ENCODE results near the gene SPCS3. TPM values are rescaled to one million over a fixed set of nuclear protein-coding genes. Genes with fewer than 3 reads are reported as not detected.

SPCS3 gene
- total and polyA plus RNA-seq, 7 donors = 6.6 to 119 (median 80.9) TPM

GRCh38 chr4:176380352-176381157, 60.8 kb downstream of the SPCS3 start:
- TF ChIP-seq POLR2AphosphoS5 (IDR thresholded peaks at IDR 0.05) = no peak
- TF ChIP-seq CTCF (IDR thresholded peaks at IDR 0.05) = no peak
- no peak for TF ChIP-seq EP300 (IDR thresholded peaks at IDR 0.05)
- TF ChIP-seq POLR2A (IDR thresholded peaks at IDR 0.05) = no peak
- no peak overlapping the region for H3K4me3 ChIP-seq

More at GRCh38 chr4:176380352-176381157, 60.8 kb downstream of the SPCS3 start:
- Histone ChIP-seq H3K4me1 (no peaks in the 10 kb centered on the region), H3K9me3 (no peaks in the 10 kb centered on the region), H3K27ac (no peak overlapping the region), H3K36me3 (no peaks in the 10 kb centered on the region), H3K27me3 (no peaks in the 10 kb centered on the region)
- no peak for DNase-seq
- intact Hi-C loops (cut with DNase I) = no loop called here
- 39 to 69% methylated on average over 11 of the region's 11 CpGs for WGBS, 2 donors

Other genes starting within 250 kb of the SPCS3 start
- gene SPATA4, start 124.4 kb upstream of the SPCS3 start, total RNA-seq = 1 to 10 TPM in 1 of 4 donors, under 1 TPM in 2, not detected in 1; 0.36 to 2.8 (median 0.54) TPM
- gene SPATA4, start 124.4 kb upstream of the SPCS3 start, polyA plus RNA-seq = not detected
- gene ASB5, start 50.7 kb upstream of the SPCS3 start, total RNA-seq = 10 to 100 TPM; 14.3 to 69.2 (median 56.3) TPM
- gene ASB5, start 50.7 kb upstream of the SPCS3 start, polyA plus RNA-seq = 1 to 10 TPM in 1 of 3 donors, under 1 TPM in 1, not detected in 1; 0.29 to 1.8 TPM

All from sigmoid colon (tissue), 7 donors.